ENCODE results near the gene ENG.
"Not testable (repeated sequence)": the region's sequence is repeated elsewhere in the genome, so short reads cannot be mapped to it uniquely, and the experiment has no call there.

ENG gene

DNA sequence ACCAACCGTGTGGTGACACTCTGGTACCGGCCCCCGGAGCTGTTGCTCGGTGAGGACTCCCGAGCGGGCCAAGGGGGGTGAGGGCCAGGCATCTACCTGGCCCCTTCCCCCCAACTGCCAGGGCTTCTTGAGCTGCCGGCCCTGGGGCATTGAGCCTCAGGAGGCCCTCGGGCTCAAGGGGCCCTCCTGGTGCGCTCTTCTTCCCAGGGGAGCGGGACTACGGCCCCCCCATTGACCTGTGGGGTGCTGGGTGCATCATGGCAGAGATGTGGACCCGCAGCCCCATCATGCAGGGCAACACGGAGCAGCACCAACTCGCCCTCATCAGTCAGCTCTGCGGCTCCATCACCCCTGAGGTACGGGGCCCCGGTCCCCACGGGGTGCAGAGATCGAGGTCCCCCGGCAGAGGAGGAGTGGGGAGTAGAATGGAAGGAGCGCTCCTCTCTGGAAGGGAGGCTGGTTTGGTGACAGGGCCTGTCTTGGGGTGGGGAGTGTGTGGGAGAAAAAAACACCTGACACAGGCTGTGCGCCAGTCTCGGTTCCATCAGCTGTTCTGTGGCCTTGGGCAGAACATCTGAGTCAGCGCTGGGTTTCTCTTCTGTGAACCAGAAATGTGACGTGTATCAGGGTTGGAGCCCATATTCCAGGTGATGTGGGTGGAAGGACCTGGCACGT, 66.0 kb downstream of the ENG start:
- DNase-seq: no peak

DNA sequence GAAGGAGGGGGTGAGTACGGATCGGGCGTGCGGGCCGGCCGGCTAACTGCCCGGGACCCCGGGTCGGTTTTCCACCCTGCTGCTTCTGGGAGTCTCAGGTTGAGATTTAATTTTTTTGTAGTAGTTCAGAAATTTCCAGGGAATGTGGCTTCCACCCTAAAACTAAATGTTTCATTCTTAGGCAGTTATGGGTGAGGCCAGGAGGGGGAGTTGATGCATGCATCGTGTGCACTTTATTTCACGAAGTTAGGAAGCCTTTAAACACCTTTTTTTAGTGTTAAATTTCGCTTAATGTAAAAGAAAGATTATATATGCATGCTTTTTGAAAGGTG, 67.7 kb downstream of the ENG start:
- DNase-seq: no peak

GRCh38 chr9:127785933-127786772, 68.3 kb downstream of the ENG start, which contains the start of gene CDK9:
Gene CDK9 (plus strand): TSS chr9:127786034. CDS start chr9:127786149, 115 bp downstream.
- peak; percentile 41 for DNase-seq

GRCh38 chr9:127785023-127785932, 69.2 kb downstream of the ENG start:
- peak; percentile 30 for DNase-seq

- DNase-seq: no peak
These were observed 71.1 kb downstream of the ENG start for GRCh38 chr9:127783111-127784008.

DNA sequence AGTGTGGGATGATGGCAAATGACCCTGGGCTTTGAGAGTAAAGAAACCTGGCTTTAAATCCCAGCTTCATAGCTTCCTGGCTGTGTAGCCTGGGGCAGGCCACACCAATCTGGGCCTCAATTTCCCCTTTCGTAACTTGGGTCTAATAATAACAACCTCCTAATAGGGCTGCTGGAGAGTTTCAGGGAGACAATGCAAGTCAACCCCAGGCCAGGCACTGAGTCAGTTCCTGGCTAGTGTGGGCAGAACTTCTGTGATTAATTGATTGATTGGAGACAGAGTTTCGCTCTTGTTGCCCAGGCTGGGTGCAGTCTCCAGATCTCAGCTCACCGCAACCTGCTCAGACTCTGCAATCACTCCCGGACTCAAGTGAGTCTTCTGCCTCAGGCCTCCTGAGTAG, 72.7 kb downstream of the ENG start:
- no peak for DNase-seq

- not testable (repeated sequence) for DNase-seq
These were observed 73.5 kb downstream of the ENG start for GRCh38 chr9:127780909-127781308.

DNA sequence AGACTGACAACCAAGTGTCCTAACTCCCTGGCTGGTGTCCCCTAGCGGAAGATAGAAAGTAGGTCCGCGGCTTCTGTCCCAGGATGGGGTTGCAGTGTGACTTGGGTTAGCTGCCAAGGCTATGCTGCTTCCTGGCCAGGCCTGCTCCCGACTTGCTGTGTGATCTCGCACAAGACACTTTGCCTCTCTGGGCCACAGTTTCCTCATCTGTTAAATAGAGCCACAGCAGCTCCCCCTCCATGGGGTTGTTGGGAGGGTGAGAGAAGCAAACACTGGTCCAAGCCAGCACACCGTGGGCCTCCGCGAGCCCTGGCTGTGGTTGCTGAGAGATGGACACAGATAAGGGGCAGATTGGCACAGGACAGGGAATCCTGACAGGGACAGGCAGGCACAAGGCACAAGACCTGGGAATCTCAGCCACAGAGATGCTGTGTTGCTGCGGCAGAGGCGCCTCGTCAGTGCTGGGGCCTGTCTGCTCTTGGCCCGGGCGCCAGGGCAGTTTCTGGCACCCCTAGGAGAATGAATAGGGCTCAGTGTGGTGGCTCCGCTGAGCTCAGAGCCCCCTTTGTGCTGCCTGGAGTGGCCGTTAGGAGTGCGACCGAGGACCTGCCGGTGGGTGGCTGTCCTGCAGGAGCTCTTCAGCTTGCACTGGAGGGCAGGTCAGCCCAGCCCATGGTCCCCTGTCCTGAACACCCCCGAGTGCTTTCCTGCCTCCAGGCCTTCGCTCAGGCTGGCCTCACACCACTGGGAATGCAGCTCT, 74.2 kb downstream of the ENG start:
- DNase-seq: no peak

GRCh38 chr9:127779136-127779981, 75.1 kb downstream of the ENG start:
- no peak for DNase-seq

DNA sequence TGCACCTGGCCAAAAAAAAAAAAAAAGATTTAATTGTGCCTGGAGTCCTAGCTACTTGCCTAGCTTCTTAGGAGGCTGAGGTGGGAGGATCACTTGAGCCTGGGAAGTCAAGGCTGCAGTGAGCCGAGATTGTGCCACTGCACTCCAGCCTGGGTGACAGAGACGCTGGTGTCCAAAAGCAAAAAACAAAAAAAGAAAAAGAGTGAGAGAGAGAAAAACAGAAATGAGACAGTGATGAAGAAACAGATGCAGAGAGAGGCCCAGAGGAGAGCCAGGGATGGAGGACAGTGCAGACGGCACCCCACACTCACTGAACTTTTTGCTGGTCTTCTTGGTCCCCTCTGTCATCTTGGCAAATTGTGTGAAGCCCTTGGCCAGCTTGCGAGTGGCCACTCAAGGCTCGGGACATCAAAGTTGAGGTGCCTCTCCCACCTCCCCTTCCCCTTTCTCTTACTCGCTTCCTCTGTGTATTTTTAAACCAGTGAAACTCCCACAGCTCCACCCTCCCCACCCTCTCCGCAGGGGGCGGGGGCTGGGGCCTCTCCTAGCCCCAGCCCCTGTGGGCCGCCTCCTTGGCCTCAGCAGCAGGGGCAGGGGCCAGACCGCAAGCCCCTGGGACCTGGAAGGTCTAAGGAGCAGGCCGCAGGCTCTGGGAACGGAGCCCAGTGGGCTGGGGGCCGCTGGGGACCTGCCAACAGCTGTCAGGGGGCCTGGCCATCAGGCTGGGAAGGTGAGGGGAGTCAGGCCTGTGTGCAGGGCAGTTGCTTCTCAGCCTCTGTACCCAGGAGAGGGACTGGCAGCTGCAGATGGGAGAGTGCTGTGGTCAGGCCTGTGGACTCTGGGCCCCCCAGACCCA, 76.0 kb downstream of the ENG start, which contains the start of gene SH2D3C:
Gene SH2D3C (minus strand): TSS at position 387 of the 856 bp plus-strand sequence. CDS start 39 bp downstream, at position 348.
- DNase-seq: no peak

DNA sequence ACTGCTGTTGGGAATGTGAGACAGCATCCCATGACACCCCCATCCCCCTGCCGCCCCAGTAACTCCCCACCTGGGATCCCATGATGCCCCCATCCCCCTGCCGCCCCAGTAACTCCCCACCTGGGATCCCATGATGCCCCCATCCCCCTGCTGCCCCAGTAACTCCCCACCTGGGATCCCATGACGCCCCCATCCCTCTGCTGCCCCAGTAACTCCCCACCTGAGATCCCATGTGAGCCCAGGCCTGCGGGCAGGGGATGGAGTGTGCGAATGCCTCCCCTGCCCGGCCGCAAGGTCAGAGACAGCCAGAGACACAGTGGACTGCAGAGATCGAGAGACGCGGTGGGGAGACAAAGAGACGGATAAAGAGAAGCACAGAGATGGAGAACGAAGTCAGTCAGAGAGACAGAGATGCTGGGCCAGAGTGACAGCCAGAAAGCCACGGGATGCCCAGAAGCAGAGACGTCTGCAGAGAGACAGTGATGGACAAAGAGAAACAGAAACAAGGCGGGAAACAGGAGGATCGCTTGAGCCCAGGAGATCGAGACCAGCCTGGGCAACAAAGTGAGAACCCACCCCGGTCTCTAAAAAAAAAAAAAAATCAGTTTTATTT, 77.0 kb downstream of the ENG start:
- no peak for DNase-seq

- no peak for DNase-seq
These were observed 77.6 kb downstream of the ENG start for GRCh38 chr9:127776924-127777289.

DNA sequence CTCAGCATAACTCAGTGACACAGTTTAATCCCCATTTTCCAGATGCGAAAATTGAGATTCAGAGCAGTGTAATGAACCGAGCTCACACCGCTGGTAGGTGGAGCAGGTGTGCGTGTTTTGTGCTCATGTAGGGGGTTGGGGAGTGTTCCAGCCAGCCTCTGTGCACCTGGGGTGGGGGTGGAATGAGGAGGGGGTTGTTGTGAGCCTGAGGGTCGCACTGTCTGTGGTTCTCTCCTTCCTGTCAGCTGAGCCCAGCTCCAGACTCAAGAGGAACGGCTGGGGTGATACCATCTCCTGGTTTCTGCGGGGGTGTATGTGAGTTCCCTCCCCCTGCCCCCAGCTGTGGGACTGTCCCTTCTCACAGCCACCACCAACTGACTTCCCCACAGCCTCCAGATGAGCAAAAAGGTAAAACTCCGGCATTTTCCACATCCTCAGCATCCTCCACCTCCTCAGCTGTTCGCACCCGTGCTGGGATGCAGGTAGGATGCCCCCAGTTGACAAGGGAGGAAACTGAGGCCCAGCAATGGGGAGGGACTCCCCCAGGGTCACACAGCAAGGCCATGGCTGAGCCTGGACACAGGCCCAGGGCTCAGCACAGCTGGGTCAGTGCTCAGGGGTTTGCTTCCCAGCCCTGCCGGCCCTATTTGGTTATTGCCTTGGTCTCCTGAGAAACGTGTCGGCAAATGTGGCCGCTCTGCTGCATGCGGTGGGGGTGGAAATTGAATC, 78.1 kb downstream of the ENG start:
- DNase-seq: no peak

DNA sequence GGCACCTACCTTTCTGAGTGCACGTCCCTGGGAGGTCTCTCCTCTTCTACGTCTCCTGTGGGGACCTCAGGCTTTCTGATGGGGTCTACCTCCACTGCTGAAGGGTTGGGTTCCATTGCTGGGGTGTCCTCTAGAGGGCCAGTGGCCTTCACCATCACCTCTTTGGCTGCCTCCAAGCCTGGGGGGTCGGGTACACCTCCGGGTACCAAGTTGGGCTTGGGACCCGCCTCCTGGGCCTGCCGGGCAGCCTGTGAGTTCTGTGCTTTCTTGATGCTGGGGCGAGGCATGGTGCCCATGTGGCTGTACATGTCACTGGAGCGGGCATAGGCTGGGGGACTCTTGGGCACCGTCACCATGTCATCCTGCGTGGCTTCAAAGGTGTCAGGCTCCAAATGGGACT, 80.5 kb downstream of the ENG start:
- no peak for DNase-seq

DNA sequence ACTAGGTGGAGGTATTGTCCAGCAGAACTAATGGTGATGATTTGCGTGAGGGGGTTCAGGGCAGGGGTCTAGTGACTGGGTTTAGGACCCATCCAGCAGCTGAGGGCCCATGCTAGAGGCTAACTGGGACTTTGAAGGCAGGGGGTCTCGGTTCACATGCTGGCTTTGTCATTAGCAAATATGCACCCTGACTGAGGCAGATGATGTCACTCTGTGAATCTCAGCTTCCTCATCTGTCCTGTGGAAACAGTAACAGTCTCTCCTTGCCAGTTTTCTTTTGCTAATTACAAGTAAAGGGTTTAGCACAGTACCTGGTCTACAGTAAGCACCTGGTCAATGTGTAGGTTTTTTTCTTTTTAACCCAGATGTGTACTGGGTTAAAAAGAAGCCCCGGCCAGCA, 81.2 kb downstream of the ENG start:
- DNase-seq: no peak

DNA sequence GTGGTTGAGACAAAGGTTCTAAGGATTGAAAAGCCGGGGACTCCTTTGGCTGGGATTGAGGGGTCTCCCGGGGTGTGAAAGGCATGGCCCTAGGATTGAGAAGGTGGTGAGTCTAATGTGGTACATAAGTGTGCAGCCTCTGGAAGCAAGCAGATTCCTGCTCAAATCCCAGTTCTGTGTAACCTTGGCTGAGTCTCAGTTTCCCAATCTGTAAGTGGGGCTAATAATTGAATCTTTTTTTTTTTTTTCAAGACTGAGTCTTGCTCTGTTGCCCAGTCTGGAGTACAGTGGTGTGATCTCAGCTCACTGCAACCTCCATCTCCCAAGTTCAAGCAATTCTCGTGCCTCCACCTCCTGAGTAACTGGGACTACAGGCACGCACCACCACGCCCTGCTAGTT, 81.9 kb downstream of the ENG start:
- no peak for DNase-seq

GRCh38 chr9:127771570-127772189, 82.8 kb downstream of the ENG start:
- DNase-seq: no peak

All from GOT3 (cell line).